GM18505 (cell line): ENCODE measurements around the gene HDAC4.

ENCODE experiments used
- ATAC-seq: cut with Tn5 transposase; IDR thresholded peaks from one replicate; pipeline ENCODE4 v1.9.1; 2021; ENCODE audit not compliant: unreplicated experiment
- POLR2A ChIP-seq: IDR thresholded peaks from 4 replicates; pipeline ENCODE4 v1.6.1; 2011; ENCODE audit warnings: borderline replicate concordance; ENCODE audit not compliant: insufficient read depth, insufficient read length; ENCODE audit errors: extremely low read depth

Gene HDAC4

DNA sequence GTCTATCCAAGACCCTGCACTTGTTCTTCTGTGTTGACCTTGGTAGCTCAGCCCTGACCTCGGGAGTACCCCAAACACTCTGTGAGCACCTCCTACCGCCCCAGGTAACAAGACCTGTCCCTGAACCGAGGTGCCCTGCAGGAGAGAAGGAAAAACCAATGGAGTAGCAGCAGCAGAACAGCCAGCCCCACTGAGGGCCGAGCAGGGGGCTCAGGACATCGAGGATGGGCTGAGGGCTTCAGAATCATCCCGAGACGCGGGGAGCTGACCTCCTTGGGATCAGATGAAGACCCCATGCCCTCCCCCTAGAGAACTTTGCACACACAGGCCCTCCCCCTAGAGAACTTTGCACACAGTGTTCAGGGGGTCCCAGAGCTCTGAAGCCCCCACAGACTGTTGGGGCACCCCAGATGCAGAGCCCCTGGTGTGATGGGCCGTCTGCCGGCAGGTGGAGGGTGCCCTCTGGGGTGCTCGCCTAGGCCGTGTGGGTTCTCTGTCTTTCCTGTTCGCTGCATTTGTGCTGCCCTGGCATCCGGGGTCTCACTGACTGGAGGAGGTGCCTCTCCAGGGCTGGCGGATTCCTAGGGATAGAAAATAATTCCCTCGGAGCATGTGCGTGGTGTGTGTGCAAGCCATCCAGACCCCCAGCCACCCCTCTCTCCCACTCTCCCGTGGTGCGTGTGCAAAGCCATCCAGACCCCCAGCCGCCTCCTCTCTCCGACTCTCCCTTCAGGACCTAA, 363.8 kb downstream of the HDAC4 start:
- TF ChIP-seq POLR2A: no peak
- ATAC-seq: no peak

DNA sequence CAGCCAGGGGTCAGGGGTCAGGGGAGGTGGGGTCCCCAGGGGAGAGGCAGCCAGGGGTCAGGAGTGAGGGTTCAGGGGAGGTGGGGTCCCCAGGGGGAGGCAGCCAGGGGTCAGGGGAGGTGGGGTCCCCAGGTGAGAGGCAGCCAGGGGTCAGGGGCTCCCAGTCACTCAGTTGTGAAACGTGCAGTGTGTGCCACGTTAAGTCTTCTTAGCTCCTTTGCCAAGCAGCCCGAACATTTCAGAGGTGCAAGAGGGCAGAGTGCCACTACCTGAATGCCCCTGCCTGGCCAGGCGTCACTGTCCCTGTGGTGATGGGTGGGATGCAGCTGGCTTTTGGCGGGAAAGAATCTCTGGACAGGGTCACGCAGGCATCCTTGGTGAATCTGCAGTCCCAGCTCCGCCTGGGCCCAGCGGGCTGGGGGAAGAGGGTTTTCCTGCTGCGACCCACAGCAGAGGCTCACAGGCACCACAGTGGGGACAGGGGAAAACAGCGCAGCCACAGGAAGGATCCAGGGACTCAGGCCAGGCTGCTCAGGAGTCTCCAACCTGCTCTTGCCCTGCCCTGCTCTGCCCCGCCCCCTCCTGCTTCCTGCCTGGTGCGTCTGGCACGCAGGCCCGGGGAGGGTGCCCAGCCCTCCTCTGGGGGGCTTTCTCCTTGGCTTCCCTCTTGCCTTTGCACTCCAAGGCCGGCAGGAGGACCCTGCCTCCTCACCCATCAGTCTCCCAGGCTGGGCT, 364.7 kb downstream of the HDAC4 start:
- TF ChIP-seq POLR2A: no peak
- ATAC-seq: no peak

DNA sequence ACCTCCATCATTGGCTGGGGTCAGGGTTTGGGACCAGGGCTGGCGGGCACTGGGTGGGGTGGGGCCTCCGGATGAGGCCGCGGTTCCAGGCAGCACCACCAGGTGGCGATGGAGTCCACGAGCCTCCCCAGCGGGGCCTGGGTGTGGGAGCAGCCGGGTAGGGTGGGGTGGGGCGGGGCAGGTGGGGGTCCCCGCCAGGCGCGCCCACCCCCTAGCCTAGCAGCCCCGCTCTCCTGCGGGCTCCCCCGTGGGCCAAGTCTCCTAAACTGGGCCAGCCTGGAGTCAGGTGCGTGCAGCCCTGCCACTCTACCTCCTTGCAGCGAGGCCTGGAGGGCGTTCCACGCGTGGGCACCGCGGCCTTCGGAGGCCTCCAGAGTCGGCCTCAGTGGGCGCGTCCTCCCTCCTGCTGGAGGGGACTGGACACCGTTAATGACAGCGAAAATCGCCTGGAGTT, 365.4 kb downstream of the HDAC4 start:
- no peak for TF ChIP-seq POLR2A
- no peak for ATAC-seq

DNA sequence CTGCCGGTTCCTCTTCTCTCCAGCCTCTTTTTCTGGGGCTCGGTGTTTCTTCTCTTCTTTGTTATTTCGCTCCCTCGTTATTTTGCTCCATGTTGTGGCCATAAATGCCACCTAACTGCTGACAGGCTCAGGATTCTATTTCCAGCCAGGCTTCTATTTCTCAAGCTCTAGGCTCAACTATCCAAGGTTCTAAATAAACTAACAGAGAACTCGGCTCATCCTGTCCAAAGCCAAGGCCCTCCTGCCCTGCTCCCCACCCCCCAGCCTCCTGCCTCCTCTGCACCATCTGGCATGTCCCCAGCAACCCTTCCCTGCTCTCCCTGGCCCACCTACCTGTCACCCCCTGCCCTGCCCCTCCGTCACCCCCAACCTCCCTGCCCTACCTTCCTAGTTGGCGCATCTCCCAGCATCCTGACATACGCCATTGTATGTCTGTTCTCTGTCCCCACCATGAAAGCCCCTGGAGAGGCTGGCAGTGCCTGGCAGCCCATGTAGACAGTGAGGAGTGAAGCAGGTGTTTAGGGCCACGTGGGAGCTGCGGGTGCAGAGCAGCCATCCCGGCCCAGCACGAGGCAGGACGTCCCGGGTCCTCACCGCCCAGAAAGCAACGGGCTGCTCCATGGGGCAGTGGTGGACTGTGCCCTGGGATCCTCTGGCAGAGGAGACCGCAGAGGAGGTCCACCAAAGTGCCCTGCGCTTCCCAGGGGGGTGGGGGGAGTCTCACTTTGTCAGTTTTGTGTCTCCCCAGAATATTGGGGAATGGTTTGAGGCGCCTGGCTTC, 366.1 kb downstream of the HDAC4 start:
- no peak for ATAC-seq
- no peak for TF ChIP-seq POLR2A

DNA sequence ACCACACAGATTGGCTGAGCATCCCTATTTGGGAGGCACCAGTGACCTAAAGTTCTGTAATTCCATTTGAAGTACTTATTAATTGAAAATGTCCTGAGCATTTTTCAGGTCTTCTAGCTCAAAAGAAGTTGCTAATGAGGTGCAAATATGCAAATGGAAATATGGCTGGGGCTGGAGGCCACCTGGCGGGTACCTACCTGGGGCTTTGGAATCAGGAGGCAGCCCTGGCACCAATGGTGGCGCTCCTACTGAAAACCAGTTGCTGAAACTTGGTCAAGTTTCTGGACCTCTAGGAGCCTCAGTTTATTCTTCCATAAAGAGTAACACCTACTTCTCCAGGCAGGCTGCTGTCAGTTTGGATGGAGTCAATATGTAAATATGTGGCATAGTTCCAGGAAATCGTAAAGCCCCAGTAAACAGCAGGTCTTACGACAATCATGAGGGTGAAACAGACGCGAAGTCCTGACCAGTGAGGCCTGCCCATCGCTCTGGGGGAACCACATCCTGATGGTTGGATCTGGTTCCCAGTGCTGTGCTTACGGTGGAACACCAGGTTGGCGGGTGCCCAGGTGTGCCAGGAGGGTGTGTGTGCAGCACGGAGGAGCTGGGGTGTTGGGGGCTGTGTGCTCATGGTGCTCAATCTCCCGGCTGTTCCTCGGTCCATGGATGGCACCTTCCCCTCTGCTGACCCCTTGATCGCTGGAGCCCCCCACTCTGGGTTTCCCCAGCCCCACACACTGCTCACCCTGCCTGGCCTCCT, 366.8 kb downstream of the HDAC4 start:
- ATAC-seq: no peak
- no peak for TF ChIP-seq POLR2A

DNA sequence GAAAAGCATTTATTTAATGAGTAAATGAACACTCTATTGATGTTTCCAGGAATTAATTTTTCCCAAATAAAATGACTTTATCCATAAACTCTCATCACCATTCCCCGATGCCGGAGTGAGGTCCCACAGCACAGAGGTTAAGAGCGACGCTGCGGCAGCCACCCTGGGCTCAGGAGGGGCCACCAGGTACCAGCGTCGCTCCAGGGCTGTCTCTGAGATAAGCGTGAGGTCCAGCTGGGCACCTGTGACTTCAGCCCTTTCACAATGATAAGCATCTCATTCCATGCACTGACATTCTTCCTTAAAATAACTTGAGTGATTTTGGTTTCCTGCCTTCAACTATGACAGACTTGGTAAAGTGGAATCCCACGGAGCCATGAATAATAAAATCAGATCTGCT, 370.9 kb downstream of the HDAC4 start:
- ATAC-seq: no peak
- no peak for TF ChIP-seq POLR2A

DNA sequence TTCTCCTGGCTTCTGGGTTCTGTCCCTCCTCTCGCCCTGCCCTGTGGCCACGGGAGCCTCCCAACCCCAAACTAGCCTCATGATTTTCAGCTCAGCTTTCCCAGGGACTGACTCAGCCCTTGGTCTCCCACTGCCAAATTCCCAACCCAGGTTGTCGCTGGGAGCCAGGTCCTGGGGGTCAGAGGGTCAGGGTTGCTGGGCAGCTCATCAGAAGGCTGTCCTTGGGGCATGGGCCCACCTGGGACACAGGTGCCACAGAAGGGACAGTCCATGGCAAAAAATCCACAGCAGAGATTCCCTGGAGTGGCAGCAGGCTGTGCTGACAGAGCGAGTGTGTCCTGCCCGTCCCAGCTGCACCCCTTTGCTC, 372.6 kb downstream of the HDAC4 start:
- no peak for ATAC-seq
- no peak for TF ChIP-seq POLR2A

DNA sequence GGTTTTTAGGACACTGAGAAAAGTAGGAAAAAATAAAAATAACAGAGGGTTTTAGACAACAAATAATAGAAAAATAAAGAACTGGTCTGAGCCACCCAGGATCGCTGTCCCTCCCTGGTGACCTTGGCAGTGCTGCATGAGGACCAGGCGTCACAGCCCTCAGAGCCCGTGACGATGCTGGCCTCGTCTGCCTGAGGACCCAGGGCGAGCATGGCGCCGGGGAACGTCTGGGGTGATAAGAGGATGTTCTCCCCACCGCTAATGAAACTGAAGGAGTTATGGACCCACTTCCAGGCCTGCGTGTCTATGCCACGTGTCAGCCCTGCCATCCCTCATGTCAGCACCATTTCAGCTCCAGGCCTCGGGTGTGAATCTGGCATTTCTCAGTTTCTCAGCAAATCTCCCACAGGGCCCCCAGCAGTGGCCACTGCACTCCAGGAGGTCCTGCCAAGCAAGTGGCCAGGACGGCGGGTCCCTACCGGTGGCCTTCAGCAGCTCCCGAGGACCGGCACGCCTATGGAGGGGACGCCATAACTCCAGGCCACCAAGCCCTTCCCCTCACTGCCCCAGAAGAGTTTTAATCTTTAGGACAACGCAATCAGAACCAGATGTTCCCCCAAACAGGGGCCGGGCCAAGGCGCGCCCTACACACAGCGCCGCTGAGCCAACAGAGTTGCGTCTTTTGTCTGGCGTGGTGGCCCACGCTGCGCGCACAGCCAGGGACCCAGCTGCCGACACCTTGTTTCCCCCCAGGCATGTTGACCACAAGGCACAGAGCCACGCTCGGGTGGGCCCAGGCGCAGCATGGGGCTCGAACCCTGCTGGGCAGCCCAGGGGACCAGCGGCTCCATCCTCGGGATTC, 373.2 kb downstream of the HDAC4 start:
- no peak for ATAC-seq
- TF ChIP-seq POLR2A: no peak

DNA sequence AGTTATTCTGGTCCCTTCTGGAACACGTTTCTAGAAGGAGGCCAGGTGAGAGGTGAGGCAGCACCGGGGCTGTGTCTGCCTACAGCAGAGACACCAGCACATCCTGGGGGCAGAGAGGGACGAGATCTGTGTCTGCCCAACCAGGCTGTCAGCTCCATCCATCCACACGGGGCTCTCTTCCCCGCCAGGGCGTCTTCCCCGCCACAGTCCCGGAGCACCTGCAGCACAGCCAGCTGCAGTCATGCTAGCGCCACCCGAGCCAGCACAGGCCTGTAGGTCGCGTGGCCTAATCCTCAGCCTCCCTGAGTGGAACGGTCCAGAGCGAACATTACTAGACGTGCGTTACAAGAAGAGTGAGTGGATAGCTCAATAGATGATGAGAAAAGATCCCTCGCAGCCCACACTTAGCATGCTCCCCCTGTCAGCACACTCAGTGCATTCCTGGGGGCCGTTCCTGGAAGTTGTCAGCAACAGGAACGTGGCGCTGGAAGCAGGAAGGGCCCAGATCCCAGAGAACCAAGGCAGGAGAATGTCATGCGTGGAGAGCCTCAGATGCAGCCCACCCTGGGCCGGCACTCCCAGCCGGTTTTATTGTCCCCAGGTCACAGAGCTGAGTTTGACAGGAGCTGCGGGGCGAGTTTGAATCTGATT, 374.0 kb downstream of the HDAC4 start:
- ATAC-seq: no peak
- TF ChIP-seq POLR2A: no peak

DNA sequence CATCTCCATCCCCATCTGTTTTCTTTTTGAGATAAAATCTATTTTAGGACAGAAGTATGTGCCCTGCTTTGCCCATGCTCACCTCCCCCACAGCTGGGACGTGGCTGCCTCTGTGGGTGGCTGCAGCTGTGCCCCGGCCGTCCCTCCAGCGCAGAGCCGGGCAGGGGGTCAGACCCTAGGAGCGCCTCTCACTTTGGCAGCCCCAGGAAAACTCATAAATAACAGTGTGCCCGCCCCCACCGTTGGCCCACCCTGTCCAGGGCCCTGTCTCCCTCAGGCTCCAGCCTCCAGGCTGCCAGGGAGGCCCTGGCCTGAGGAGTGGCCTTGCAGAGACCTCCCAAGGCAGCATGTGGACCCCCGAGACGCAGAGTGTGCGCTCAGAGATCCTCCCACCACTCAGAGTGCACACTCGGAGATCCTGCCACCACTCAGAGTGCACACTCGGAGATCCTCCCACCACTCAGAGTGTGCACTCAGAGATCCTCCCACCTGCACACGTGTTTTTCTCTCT, 374.8 kb downstream of the HDAC4 start:
- no peak for ATAC-seq
- TF ChIP-seq POLR2A: no peak

DNA sequence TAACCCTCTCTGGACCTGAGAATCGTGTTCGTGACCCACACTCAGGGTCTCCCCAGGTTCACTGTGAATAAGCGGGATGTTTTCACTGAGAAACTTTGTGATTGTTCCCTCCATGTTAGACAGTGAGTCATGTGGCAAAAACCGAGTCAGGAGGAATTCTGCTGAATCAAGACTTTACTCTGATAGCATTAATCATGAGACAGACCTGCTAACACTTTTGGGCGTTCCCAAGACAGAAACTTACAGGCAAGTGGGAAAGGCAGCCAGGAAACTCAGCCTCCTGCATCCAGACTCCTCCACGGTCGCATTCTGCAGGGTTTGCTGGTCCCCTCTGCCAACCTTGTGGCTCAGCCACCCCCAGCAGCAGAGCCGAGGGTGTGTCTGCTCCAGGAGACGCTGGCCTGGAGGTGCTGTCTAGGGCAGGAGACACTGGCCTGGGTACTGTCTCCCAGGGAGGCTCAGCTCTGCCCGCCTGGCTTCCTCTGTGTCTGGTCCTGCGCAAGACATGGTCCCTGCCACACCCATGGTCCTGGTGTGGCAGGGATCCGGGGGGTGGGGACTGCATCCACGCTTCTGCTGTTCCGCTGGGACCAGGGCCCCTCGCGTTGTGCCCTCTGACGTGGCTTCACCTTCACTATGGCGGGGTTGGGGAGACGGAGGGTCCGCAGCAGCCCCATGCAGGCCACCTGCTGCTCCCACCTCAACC, 375.6 kb downstream of the HDAC4 start:
- TF ChIP-seq POLR2A: no peak
- no peak for ATAC-seq
